Stimulated activated CD4-positive, alpha-beta T cell treated with anti-CD3 and anti-CD28 coated beads, Interleukin-1b, Interleukin-23, amount 100 ng/mL, for 4 hours (primary cell): Measurements from ENCODE around the gene PARM1.

ENCODE experiments used
- DNase-seq, 2 donors: peaks; one replicate each; pipeline ENCODE4 v3.0.0-alpha.2; 2020; ENCODE audit warnings: low read depth in 2 of 2

PARM1 gene

GRCh38 chr4:74932832-74933561, at the start of gene PARM1:
TSS of gene PARM1 (plus strand) at chr4:74933116. CDS start at chr4:74933328, 212 bp downstream.
- DNase-seq, result peak in 1 of 2 donors; percentile 3

GRCh38 chr4:74884266-74884665, 48.6 kb upstream of the PARM1 start:
- DNase-seq, result no peak

GRCh38 chr4:74886484-74886883, 46.4 kb upstream of the PARM1 start:
- DNase-seq, result no peak

GRCh38 chr4:74890341-74890740, 42.6 kb upstream of the PARM1 start:
- DNase-seq, result no peak

- DNase-seq, result no peak
Observed at GRCh38 chr4:74891037-74891436, 41.9 kb upstream of the PARM1 start.

- DNase-seq, result no peak
Observed at GRCh38 chr4:74893171-74893570, 39.7 kb upstream of the PARM1 start.

- no peak for DNase-seq
Observed at GRCh38 chr4:74896595-74896994, 36.3 kb upstream of the PARM1 start.

GRCh38 chr4:74897386-74897785, 35.5 kb upstream of the PARM1 start:
- no peak for DNase-seq

GRCh38 chr4:74900862-74901261, 32.1 kb upstream of the PARM1 start:
- DNase-seq, result no peak

- DNase-seq, result no peak
Observed at GRCh38 chr4:74904509-74905065, 28.3 kb upstream of the PARM1 start.

- no peak for DNase-seq
Observed at GRCh38 chr4:74906771-74907170, 26.1 kb upstream of the PARM1 start.

- DNase-seq, result no peak
Observed at GRCh38 chr4:74919783-74920182, 13.1 kb upstream of the PARM1 start.

- no peak for DNase-seq
Observed at GRCh38 chr4:74920704-74921103, 12.2 kb upstream of the PARM1 start.

- DNase-seq, result no peak
Observed at GRCh38 chr4:74921490-74921889, 11.4 kb upstream of the PARM1 start.

- DNase-seq, result no peak
Observed at GRCh38 chr4:74926007-74926406, 6.9 kb upstream of the PARM1 start.

- DNase-seq, result no peak
Observed at GRCh38 chr4:74930162-74930561, 2.8 kb upstream of the PARM1 start.

- no peak for DNase-seq
Observed at GRCh38 chr4:74931376-74931775, 1.5 kb upstream of the PARM1 start.

GRCh38 chr4:74932010-74932409, 906 bp upstream of the PARM1 start:
- no peak for DNase-seq

- no peak for DNase-seq
Observed at GRCh38 chr4:74933562-74934015, 673 bp downstream of the PARM1 start.

GRCh38 chr4:74934016-74934831, 1.3 kb downstream of the PARM1 start:
- no peak for DNase-seq

GRCh38 chr4:74934888-74935287, 2.0 kb downstream of the PARM1 start:
- DNase-seq, result no peak

GRCh38 chr4:74941123-74941522, 8.2 kb downstream of the PARM1 start:
- DNase-seq, result no peak
